Measurements from ENCODE around the gene IQCC.

Gene IQCC

GRCh38 chr1:32195972-32196823, 9.3 kb upstream of the IQCC start:
- DNase-seq (ENCODE audit: low read depth) = no peak

GRCh38 chr1:32197074-32197473, 8.4 kb upstream of the IQCC start:
- no peak for DNase-seq (ENCODE audit: low read depth)

- no peak for DNase-seq (ENCODE audit: low read depth)
These were observed 7.6 kb upstream of the IQCC start for GRCh38 chr1:32197837-32198236.

GRCh38 chr1:32198237-32199042, 7.0 kb upstream of the IQCC start:
- DNase-seq (ENCODE audit: low read depth) = no peak

- DNase-seq (ENCODE audit: low read depth) = no peak
These were observed 6.3 kb upstream of the IQCC start for GRCh38 chr1:32199043-32199716.

GRCh38 chr1:32199717-32200072, 5.8 kb upstream of the IQCC start:
- DNase-seq (ENCODE audit: low read depth) = no peak

- no peak for DNase-seq (ENCODE audit: low read depth)
These were observed 5.1 kb upstream of the IQCC start, which contains the start of gene CCDC28B for GRCh38 chr1:32200226-32201010. Gene CCDC28B (plus strand): TSS chr1:32200595. CDS start chr1:32201936, 1,341 bp downstream.

- DNase-seq (ENCODE audit: low read depth) = no peak
These were observed 4.2 kb upstream of the IQCC start for GRCh38 chr1:32201011-32201855.

- DNase-seq (ENCODE audit: low read depth) = no peak
These were observed 519 bp upstream of the IQCC start for GRCh38 chr1:32204943-32205361.

GRCh38 chr1:32208469-32208868, 3.0 kb downstream of the IQCC start:
- no peak for DNase-seq (ENCODE audit: low read depth)

GRCh38 chr1:32208891-32209328, 3.4 kb downstream of the IQCC start, which contains the start of gene DCDC2B:
Gene DCDC2B (plus strand): TSS chr1:32209089. CDS start chr1:32209094, 5 bp downstream.
- DNase-seq (ENCODE audit: low read depth) = no peak

GRCh38 chr1:32215629-32216480, 10.4 kb downstream of the IQCC start:
- no peak for DNase-seq (ENCODE audit: low read depth)

GRCh38 chr1:32216566-32216965, 11.1 kb downstream of the IQCC start:
- no peak for DNase-seq (ENCODE audit: low read depth)

- DNase-seq (ENCODE audit: low read depth) = no peak
These were observed 13.6 kb downstream of the IQCC start for GRCh38 chr1:32219022-32219421.

GRCh38 chr1:32220746-32221580, 15.5 kb downstream of the IQCC start:
- no peak for DNase-seq (ENCODE audit: low read depth)

- DNase-seq (ENCODE audit: low read depth) = no peak
These were observed 16.1 kb downstream of the IQCC start for GRCh38 chr1:32221581-32221979.

- no peak for DNase-seq (ENCODE audit: low read depth)
These were observed 16.7 kb downstream of the IQCC start, which contains the start of the genes EIF3I and TMEM234 for GRCh38 chr1:32221980-32222755. Gene EIF3I (plus strand): TSS chr1:32222407. CDS start chr1:32222442, 35 bp downstream. Gene TMEM234 (minus strand): TSS chr1:32222353. CDS start chr1:32222322, 31 bp downstream.

GRCh38 chr1:32223683-32224082, 18.2 kb downstream of the IQCC start:
- DNase-seq (ENCODE audit: low read depth) = no peak
